ENCODE measurements around the gene JUN.
A peak's percentile ranks its signal among the peaks of the same experiment; 100 is the strongest.

The JUN gene

GRCh38 chr1:58783993-58784757 lies at the start of gene JUN:
JUN (minus strand) TSS chr1:58784047; CDS start chr1:58783070, 977 bp downstream.
- peak; percentile 96 to 100 (median 99) for DNase-seq

- no peak for DNase-seq
Observed at GRCh38 chr1:58833166-58833565, 49.3 kb upstream of the JUN start.

DNA sequence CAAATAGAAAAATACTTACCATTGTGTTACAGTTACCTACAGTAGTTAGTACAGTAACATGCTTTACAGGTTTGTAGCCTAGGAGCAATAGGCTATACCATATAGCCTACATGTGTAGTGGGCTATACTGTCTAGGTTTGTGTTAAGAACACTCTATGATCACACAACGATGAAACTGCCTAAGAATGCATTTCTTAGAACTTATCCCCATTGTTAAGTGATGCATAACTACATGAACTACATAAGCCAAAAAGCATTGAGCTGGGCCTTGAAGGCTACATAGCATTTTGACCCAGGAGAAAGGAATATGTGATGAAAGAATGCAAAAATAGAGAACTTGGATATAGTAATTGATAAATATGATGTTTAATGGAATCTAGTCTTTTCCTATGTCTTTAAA lies 46.4 kb upstream of the JUN start:
- DNase-seq = no peak

DNA sequence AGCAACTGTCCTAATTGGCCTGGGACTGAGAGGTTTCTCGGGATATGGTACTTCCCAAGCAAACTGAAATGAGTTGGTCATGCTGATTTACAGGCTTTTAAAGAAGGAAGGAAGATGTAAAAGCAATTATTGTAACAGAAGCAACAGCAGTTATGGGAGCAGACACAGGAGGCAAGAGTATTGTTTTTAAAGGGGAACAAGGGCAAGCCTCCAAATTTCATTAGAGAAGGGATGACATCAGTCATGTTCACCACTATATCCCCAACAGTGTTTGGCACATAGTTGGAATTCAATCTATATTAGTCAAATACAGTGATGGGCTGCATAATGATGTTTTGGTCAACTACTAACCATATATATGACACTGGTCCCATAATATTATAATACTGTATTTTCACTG lies 46.0 kb upstream of the JUN start:
- no peak for DNase-seq

GRCh38 chr1:58827298-58827697 lies 43.5 kb upstream of the JUN start:
- DNase-seq = no peak

- DNase-seq = no peak
Observed at GRCh38 chr1:58824753-58825389, 41.0 kb upstream of the JUN start.

GRCh38 chr1:58823481-58824010 lies 39.7 kb upstream of the JUN start:
- DNase-seq = no peak

GRCh38 chr1:58821309-58821708 lies 37.5 kb upstream of the JUN start:
- DNase-seq = no peak

GRCh38 chr1:58818976-58819375 lies 35.1 kb upstream of the JUN start:
- DNase-seq = no peak

GRCh38 chr1:58818075-58818474 lies 34.2 kb upstream of the JUN start:
- DNase-seq = no peak

DNA sequence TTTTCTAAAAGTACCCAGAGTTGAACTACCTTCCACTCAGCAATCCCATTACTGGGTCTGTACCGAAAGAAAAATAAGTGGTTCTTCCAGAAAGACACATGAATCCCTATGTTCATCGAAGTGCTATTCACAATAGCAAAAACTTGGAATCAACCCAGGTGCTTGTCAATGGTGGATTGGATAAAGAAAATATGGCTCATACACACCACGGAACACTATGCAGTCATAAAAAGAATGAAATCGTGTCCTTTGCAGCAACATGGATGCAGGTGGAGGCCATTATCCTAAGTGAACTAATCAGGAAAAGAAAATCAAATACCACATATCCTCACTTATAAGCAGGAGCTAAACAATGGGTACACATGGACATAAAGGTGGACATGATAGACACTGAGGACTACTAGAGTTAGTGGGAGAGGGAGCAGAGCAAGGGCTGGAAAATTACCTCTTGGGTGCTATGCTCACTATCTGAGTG lies 32.9 kb upstream of the JUN start:
- DNase-seq = no peak

- DNase-seq = peak in 13 of 14 donors; percentile 49 to 86 (median 76)
Observed at GRCh38 chr1:58816072-58816746, 32.4 kb upstream of the JUN start.

GRCh38 chr1:58815686-58816071 lies 31.8 kb upstream of the JUN start:
- peak in 2 of 14 donors; percentile 28 to 48 for DNase-seq

DNA sequence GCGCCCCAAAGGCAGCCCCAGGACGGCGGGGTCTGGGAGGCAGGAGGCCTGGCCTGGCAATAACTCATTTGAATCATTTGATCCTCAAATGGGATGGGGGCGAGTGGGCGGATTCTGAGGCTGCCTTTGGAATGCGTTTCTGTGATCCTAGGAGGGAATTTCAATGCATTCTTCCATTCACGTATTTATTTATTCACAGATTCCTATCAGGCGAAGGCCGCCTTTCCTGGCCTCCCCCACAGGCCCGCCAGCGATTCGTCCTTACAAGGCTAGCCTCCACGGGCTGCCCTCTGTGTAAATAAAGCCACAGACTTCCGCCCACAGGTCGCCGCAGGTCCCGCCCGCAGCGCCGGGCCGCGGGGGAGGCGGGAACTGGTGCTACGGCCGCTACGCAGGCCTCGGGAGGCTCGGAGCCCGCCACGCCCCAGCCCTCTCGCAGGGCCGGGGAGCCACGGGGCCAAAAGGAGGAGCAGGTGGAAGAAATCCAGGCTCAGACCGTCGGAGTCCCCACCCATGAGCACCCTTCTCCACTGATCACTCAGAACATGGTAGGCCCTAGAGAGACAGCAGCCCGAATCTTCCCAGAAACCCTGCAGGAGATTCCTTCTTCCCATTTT lies 31.3 kb upstream of the JUN start:
- DNase-seq = peak in 6 of 14 donors; percentile 16 to 48 (median 38)

GRCh38 chr1:58814251-58815068 lies 30.6 kb upstream of the JUN start:
- DNase-seq = peak in 1 of 14 donors; percentile 18

DNA sequence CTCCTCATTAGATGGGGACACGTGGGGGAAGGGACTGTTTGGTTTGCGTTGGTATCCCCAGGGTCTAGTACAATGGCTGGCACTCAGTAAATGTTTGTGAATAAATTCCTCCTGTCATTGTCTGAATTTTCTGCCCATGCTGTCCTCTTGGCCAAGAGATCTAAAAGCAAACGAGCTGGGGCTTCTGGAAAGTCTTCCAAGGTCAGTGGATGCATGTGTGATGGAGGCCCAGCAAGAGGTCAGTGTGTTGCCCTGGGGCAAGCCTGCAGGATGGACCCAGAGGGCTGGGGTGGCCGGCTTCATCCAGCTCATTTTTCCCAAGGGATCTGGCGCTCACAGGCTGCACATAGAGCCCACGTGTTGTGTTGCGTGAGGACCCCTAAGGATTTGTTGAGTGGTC lies 30.0 kb upstream of the JUN start:
- no peak for DNase-seq

DNA sequence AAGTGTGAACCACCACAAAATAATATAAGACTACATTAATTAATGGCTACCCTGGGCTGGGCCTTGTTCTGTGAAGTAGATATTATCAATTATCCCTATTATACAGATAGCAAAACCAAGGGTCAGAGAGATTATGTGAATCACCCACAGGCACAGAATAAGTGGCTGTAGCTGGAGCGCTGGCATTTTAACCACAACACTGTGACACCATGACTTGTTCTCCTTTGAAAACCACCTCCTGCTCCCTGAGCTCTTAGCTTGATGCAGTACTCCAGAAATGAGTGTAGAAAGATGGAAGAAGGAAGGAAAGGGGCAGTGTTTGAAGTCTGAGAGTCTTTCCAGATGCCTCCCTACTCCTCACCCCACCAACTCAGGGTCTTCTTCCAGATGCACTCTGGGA lies 29.5 kb upstream of the JUN start:
- DNase-seq = no peak

- no peak for DNase-seq
Observed at GRCh38 chr1:58812926-58813325, 29.1 kb upstream of the JUN start.

DNA sequence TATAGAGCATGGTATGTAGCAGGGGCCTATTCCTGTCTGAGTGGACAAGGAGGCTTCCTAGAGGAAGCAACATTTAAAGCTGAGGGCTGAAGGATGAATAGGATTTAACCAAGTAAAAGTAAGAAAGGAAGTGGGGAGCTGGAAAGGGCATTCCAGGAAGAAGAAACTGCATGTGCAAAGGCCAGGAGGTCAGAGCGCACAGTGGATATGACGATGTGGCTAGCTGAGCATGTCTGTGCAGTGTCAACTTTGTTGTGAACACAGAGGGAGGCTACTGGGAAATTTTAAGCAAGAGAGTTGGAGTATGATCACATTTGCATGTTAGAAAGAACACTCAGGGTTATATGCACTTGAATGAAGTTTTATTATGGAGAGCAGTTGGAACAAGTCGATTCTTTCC lies 28.6 kb upstream of the JUN start:
- DNase-seq = no peak

- DNase-seq = no peak
Observed at GRCh38 chr1:58811303-58811702, 27.5 kb upstream of the JUN start.

GRCh38 chr1:58809325-58810010 lies 25.6 kb upstream of the JUN start:
- no peak for DNase-seq

Data from C1 segment of cervical spinal cord (tissue), 14 donors.